OCI-LY7 (cell line): ENCODE measurements around the gene ERI3. TPM values are rescaled to one million over a fixed set of nuclear protein-coding genes. Genes with fewer than 3 reads are reported as not detected.

Source experiments
- BruUV-seq: library from RNA; stranded (reverse); fragments of 400-500 nt; replicated peaks from 2 replicates; lab custom pipeline; 2021; lab: Mats Ljungman, UMichigan
- CTCF ChIA-PET: fragments of 300-600 bp; sonication (Branson Sonifier 250); formaldehyde crosslinking; loops from one replicate; lab custom pipeline; 2022; ENCODE audit warnings: antibody characterized with exemption; ENCODE audit not compliant: unreplicated experiment; lab: Charles Lee
- POLR2A ChIA-PET: fragments of 300-600 bp; sonication (Branson Sonifier 250); formaldehyde crosslinking; loops from one replicate; lab custom pipeline; 2022; ENCODE audit warnings: antibody characterized with exemption; lab: Charles Lee
- DNase-seq: peaks from one replicate; pipeline ENCODE4 v3.0.0-alpha.2; 2015; ENCODE audit warnings: low spot score
- H2AFZ ChIP-seq: fragments of 200-600 bp; sonication (generic), shearing (Covaris generic); 2 replicates; pipeline ENCODE4 v1.6.1; 2014; ENCODE audit warnings: mild to moderate bottlenecking, antibody characterized with exemption, low read length, moderate library complexity
- H3K27ac ChIP-seq: fragments of 200-600 bp; sonication (generic); 2 replicates; pipeline ENCODE4 v1.5.1; 2014; ENCODE audit warnings: mixed run types, low read depth, mild to moderate bottlenecking, moderate library complexity, low read length, inconsistent platforms; ENCODE audit not compliant: poor library complexity, severe bottlenecking
- H3K36me3 ChIP-seq: fragments of 200-600 bp; sonication (generic); 2 replicates; pipeline ENCODE4 v1.6.1; 2014; ENCODE audit warnings: mild to moderate bottlenecking, antibody characterized with exemption, low read length, moderate library complexity, mixed read lengths; ENCODE audit not compliant: insufficient read depth
- H3K4me1 ChIP-seq: fragments of 200-600 bp; sonication (generic); 2 replicates; pipeline ENCODE4 v1.5.1; 2014; ENCODE audit warnings: mild to moderate bottlenecking, low read length; ENCODE audit not compliant: insufficient read depth, poor library complexity, severe bottlenecking
- H3K4me2 ChIP-seq: fragments of 200-600 bp; sonication (generic); 2 replicates; pipeline ENCODE4 v1.6.1; 2014; ENCODE audit warnings: mild to moderate bottlenecking, low read length
- H3K4me3 ChIP-seq: fragments of 200-600 bp; sonication (generic); 2 replicates; pipeline ENCODE4 v1.5.1; 2014; ENCODE audit warnings: mild to moderate bottlenecking, low read depth, low read length; ENCODE audit not compliant: poor library complexity, severe bottlenecking
- H3K79me2 ChIP-seq: fragments of 200-600 bp; sonication (generic); 2 replicates; pipeline ENCODE4 v1.6.1; 2016; ENCODE audit warnings: low read depth, mild to moderate bottlenecking, low read length, moderate library complexity, mixed read lengths; ENCODE audit not compliant: insufficient read depth
- H3K9me2 ChIP-seq: fragments of 200-600 bp; sonication (generic); 2 replicates; pipeline ENCODE4 v1.6.1; 2016; ENCODE audit warnings: mild to moderate bottlenecking, low read length, mixed read lengths; ENCODE audit not compliant: insufficient read depth
- H3K9me3 ChIP-seq: fragments of 200-600 bp; sonication (generic); 2 replicates; pipeline ENCODE4 v1.6.1; 2014; ENCODE audit warnings: mild to moderate bottlenecking, mixed run types, low read length, mixed read lengths
- H4K20me1 ChIP-seq: fragments of 200-600 bp; sonication (generic); 2 replicates; pipeline ENCODE4 v1.6.1; 2014; ENCODE audit warnings: mild to moderate bottlenecking, antibody characterized with exemption, low read length, moderate library complexity, mixed read lengths; ENCODE audit not compliant: insufficient read depth
- EZH2phosphoT487 ChIP-seq: fragments of 200-600 bp; sonication (generic); IDR thresholded peaks from 2 replicates; pipeline ENCODE4 v1.6.1; 2018; ENCODE audit warnings: low read depth, borderline replicate concordance, mild to moderate bottlenecking, mixed run types, antibody characterized with exemption, low read length, moderate library complexity, mixed read lengths
- intact Hi-C: fragments of 100-400 bp; cut with micrococcal nuclease; formaldehyde crosslinking; loops from one replicate; pipeline ENCODE4 v1.10.0; 2022; ENCODE audit not compliant: unreplicated experiment
- total RNA-seq, 2 experiments: library from RNA; depleted of rRNA in 1 of 2; stranded (reverse); fragments of >200 nt in 1 of 2; shearing (Covaris generic) in 1 of 2; gene quantifications; 2 replicates each; pipeline ENCODE4 v1.2.3, GENCODE V29; 2014 to 2022
- TF ChIP-seq, protein P1 (sequence below): fragments of 200-600 bp; sonication (generic); conservative IDR thresholded peaks from 2 replicates; pipeline ENCODE4 v1.5.1; 2014; ENCODE audit warnings: mild to moderate bottlenecking, antibody characterized with exemption, low read length, moderate library complexity, mixed read lengths

The ERI3 gene
- total RNA-seq, 2 experiments from 2014 or later = 46.5 to 47.4 TPM

DNA sequence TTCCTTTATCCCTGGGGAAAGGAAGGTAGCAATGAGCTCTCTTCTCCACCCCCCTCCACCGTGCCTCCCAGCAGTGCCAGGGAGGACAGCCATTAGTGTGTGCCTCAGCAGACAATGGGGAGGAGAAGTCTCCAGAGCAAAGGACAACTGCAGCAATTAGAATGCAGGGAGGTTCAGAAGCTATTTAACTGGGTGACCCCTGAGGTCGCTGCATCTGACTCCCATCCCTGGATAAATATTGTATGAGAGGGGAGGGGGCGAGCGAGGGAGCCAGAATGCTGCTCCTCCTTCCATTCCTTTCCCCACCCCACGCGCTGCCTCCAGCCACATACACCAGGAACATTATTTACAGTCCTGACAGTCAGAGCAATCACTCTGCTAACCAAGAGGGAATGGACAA lies 59.0 kb downstream of the ERI3 start:
- CTCF ChIA-PET = no interaction called here

DNA sequence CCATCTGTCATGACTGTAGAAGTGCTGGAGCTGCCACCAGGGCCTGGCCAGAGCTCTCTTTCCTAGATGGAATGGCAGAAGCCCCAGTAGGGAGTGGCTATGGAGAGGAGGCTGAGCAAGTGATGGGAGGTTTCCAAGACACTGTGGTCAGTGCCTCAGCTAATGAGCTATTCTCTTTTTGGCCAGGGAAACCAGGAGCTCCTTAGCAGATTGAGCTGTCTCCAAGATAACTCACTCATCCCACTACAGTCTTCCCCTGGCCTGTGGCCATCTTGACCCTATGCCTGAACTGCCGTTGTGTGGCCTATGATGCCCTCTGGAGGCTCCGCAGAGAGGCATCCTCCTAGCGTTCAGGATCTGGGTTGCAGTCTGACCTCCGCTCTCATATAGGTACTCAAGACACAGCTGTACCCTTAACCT lies 60.5 kb downstream of the ERI3 start:
- H3K4me3 ChIP-seq = no peak overlapping the region
- no peaks in the 10 kb centered on the region for H3K9me3 ChIP-seq
- no peaks in the 10 kb centered on the region for H4K20me1 ChIP-seq
- no peak overlapping the region for H2AFZ ChIP-seq
- H3K4me1 ChIP-seq = no peaks in the 10 kb centered on the region
- CTCF ChIA-PET = no interaction called here
- POLR2A ChIA-PET = no interaction called here
- TF ChIP-seq, protein P1, sequence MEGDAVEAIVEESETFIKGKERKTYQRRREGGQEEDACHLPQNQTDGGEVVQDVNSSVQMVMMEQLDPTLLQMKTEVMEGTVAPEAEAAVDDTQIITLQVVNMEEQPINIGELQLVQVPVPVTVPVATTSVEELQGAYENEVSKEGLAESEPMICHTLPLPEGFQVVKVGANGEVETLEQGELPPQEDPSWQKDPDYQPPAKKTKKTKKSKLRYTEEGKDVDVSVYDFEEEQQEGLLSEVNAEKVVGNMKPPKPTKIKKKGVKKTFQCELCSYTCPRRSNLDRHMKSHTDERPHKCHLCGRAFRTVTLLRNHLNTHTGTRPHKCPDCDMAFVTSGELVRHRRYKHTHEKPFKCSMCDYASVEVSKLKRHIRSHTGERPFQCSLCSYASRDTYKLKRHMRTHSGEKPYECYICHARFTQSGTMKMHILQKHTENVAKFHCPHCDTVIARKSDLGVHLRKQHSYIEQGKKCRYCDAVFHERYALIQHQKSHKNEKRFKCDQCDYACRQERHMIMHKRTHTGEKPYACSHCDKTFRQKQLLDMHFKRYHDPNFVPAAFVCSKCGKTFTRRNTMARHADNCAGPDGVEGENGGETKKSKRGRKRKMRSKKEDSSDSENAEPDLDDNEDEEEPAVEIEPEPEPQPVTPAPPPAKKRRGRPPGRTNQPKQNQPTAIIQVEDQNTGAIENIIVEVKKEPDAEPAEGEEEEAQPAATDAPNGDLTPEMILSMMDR = 0 out of 2 replicates have a peak, but pooled peaks have one; percentile 21
- no peak for TF ChIP-seq EZH2phosphoT487
- peaks cover 25% of the 10 kb centered on the region; the same call in 1 of the 2 replicates for H3K36me3 ChIP-seq
- H3K79me2 ChIP-seq = no peaks in the 10 kb centered on the region
- no TSS peak for BruUV-seq
- H3K27ac ChIP-seq = no peak overlapping the region
- intact Hi-C loops = no loop called here
- DNase-seq = no peak
- no peak overlapping the region for H3K4me2 ChIP-seq
- no peaks in the 10 kb centered on the region for H3K9me2 ChIP-seq

More for the DNA sequence above, 59.0 kb downstream of the ERI3 start:
- BruUV-seq = no TSS peak
- Histone ChIP-seq H3K9me2 (no peaks in the 10 kb centered on the region), H4K20me1 (no peaks in the 10 kb centered on the region), H3K27ac (no peak overlapping the region), H3K9me3 (no peaks in the 10 kb centered on the region), H3K4me3 (no peak overlapping the region), H3K36me3 (peaks cover 28% of the 10 kb centered on the region; the same call in 1 of the 2 replicates), H3K79me2 (no peaks in the 10 kb centered on the region), H3K4me1 (no peaks in the 10 kb centered on the region), H2AFZ (no peak overlapping the region), H3K4me2 (no peak overlapping the region)
- POLR2A ChIA-PET = no interaction called here
- intact Hi-C loops = no loop called here
- TF ChIP-seq, protein P1 = no peak
- no peak for TF ChIP-seq EZH2phosphoT487
- DNase-seq = no peak

DNA sequence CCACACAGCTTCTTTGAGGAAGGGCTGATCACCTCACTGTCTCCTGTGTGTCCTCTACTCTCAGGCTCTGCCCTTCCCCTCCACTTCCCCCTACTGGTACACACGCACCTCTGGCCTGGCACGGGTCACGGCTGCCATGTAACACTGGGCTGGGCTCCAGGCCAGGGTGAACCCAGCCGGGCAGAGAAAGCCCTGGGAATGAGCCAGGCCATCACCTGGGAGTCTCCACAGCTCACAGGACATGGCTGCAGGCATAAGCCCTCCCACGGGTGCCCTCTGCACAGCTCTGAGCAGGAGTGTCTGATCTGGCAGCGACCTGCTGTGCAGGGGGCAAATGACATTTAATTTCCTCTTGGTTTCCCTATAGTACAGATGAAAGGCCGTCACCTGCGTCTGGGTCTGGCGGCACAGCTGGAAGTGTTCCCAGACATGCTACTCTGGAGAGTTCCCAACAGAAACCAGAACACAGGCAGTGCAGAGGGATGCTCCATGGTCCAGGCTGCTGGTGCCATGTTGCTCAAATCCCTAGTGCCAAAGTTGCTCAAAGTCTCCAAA lies 61.2 kb downstream of the ERI3 start:
- Histone ChIP-seq H3K4me2 (no peak overlapping the region), H4K20me1 (no peaks in the 10 kb centered on the region), H2AFZ (no peak overlapping the region), H3K27ac (no peak overlapping the region), H3K9me3 (no peaks in the 10 kb centered on the region), H3K9me2 (no peaks in the 10 kb centered on the region), H3K4me3 (no peak overlapping the region), H3K36me3 (peaks cover 23% of the 10 kb centered on the region; the same call in 1 of the 2 replicates), H3K4me1 (no peaks in the 10 kb centered on the region), H3K79me2 (no peaks in the 10 kb centered on the region)
- ChIA-PET CTCF (no interaction called here), POLR2A (no interaction called here)
- BruUV-seq = no TSS peak
- TF ChIP-seq, protein P1 = no peak
- TF ChIP-seq EZH2phosphoT487 = no peak
- intact Hi-C loops = no loop called here
- DNase-seq = no peak
